Gastrocnemius medialis (tissue), 4 donors: ENCODE data around the gene EXOC3L4. TPM values are rescaled to one million over a fixed set of nuclear protein-coding genes. Genes with fewer than 3 reads are reported as not detected.

Source experiments
- ATAC-seq, 2 donors: fragments of 150-250 bp; one replicate each; pipeline ENCODE4 v1.9.1; 2016
- DNase-seq, 2 donors: peaks; one replicate each; pipeline ENCODE4 v3.0.0-alpha.2; 2019
- H3K27ac ChIP-seq, 4 donors: fragments of 200-600 bp; sonication (generic); 1 replicate in 1 of 4; 2 replicates in 3 of 4; pipeline ENCODE4 v1.5.1; 2016 to 2018; ENCODE audit warnings: mild to moderate bottlenecking in 2 of 4, moderate library complexity in 1 of 4
- H3K27me3 ChIP-seq, 3 donors: fragments of 200-600 bp; sonication (generic) in 2 of 3; 1 replicate in 1 of 3; 2 replicates in 2 of 3; pipeline versions ENCODE4 v1.5.1 to v1.6.0; 2016 to 2019; ENCODE audit warnings: mild to moderate bottlenecking in 1 of 3, moderate library complexity in 1 of 3
- H3K36me3 ChIP-seq, 2 donors: fragments of 200-600 bp; sonication (generic) in 1 of 2; one replicate each; pipeline ENCODE4 v1.5.1; 2017 to 2018
- H3K4me1 ChIP-seq, 2 donors: fragments of 200-600 bp; sonication (generic) in 1 of 2; one replicate each; pipeline ENCODE4 v1.5.1; 2016 to 2017; ENCODE audit warnings: mild to moderate bottlenecking in 2 of 2
- H3K4me3 ChIP-seq, 4 donors: fragments of 200-600 bp; sonication (generic) in 3 of 4; 1 replicate in 1 of 4; 2 replicates in 3 of 4; pipeline ENCODE4 v1.5.1; 2016 to 2019; ENCODE audit warnings: mild to moderate bottlenecking in 2 of 4
- H3K9me3 ChIP-seq, 3 donors: fragments of 200-600 bp; sonication (generic) in 2 of 3; 1 replicate in 1 of 3; 2 replicates in 2 of 3; pipeline ENCODE4 v1.5.1; 2016 to 2019
- CTCF ChIP-seq, 5 experiments: fragments of 450-650 bp in 3 of 5; fragments of 200-600 bp in 2 of 5; sonication (generic) in 2 of 5; IDR thresholded peaks in 4 of 5; conservative IDR thresholded peaks in 1 of 5; 1 replicate in 4 of 5; 2 replicates in 1 of 5; pipeline ENCODE4 v1.5.1; 2016 to 2019; ENCODE audit warnings: antibody characterized with exemption in 5 of 5, mild to moderate bottlenecking in 3 of 5, moderate library complexity in 3 of 5
- POLR2A ChIP-seq, 2 donors: fragments of 450-650 bp; IDR thresholded peaks; one replicate each; pipeline ENCODE4 v1.6.1; 2017; ENCODE audit warnings: antibody characterized with exemption in 2 of 2, mild to moderate bottlenecking in 2 of 2, moderate library complexity in 2 of 2
- in situ Hi-C, 4 donors: fragments of 200-750 bp; cut with MboI; loops; one replicate each; pipeline versions ENCODE4 v1.15.0 to v1.8.0; 2017; ENCODE audit warnings: low sequenced_read_pairs in 4 of 4
- intact Hi-C: fragments of 100-400 bp; cut with DNase I; formaldehyde crosslinking; loops from one replicate; pipeline ENCODE4 v1.15.1; 2023; ENCODE audit warnings: low total_unique reads
- total RNA-seq, 4 donors: library from RNA; depleted of rRNA; stranded (reverse); fragments of >200 nt; gene quantifications; one replicate each; pipeline versions ENCODE4 v1.1.0 to v1.2.3, GENCODE V29; 2016

EXOC3L4 gene
- total RNA-seq, 4 donors from 2014 or later, result 0.35 to 2.4 TPM; not detected in 2

GRCh38 chr14:103064978-103065377 is 29.5 kb upstream of the EXOC3L4 start:
- ATAC-seq (no peak), DNase-seq (no peak)
- Histone ChIP-seq H3K4me3 (no peak overlapping the region), H3K9me3 (no peaks in the 10 kb centered on the region), H3K27me3 (no peaks in the 10 kb centered on the region), H3K36me3 (no peaks in the 10 kb centered on the region), H3K27ac (no peak overlapping the region), H3K4me1 (peaks cover 0 to 3% of the 10 kb centered on the region in 2 donors)
- intact Hi-C loops, result no loop called here
- no peak for TF ChIP-seq POLR2A (IDR thresholded peaks at IDR 0.05)
- no peak for TF ChIP-seq CTCF (IDR thresholded peaks at IDR 0.05 in 4 of 5, conservative IDR thresholded peaks at IDR 0.05 in 1 of 5)
- in situ Hi-C loops, result no loop called here

DNA sequence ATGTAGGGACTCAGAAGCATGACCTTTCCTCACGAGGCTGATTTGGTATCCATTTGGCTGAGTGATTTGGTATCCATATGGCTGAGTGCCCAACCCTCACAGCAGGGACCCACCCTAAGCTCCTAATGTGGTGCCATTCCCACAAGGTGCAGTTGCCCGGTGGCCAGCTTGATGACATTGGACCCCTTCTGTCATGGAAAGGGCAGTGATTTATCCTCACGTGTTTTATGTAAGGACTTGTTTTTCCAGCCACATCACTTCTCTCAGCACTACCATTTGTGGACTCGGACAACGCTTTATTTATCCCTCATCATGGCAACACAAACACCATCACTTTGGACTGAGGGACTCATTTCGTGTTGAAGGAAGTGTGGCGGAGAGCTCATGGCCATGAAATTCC is 28.7 kb upstream of the EXOC3L4 start:
- Histone ChIP-seq H3K27me3 (no peaks in the 10 kb centered on the region), H3K4me1 (no peaks in the 10 kb centered on the region), H3K4me3 (no peak overlapping the region), H3K27ac (peak overlapping the region in 1 of 4 donors; percentile 27), H3K36me3 (no peaks in the 10 kb centered on the region), H3K9me3 (no peaks in the 10 kb centered on the region)
- DNase-seq (no peak), ATAC-seq (no peak)
- TF ChIP-seq POLR2A (IDR thresholded peaks at IDR 0.05) (no peak), CTCF (IDR thresholded peaks at IDR 0.05 in 4 of 5, conservative IDR thresholded peaks at IDR 0.05 in 1 of 5) (no peak)
- in situ Hi-C loops (no loop called here), intact Hi-C loops (no loop called here)

- intact Hi-C loops (no loop called here), in situ Hi-C loops (no loop called here)
- no peaks in the 10 kb centered on the region for H3K9me3 ChIP-seq
- ATAC-seq (peak in 1 of 2 donors; percentile 57), DNase-seq (no peak)
- TF ChIP-seq POLR2A (IDR thresholded peaks at IDR 0.05) (no peak), CTCF (IDR thresholded peaks at IDR 0.05 in 4 of 5, conservative IDR thresholded peaks at IDR 0.05 in 1 of 5) (no peak)
- H3K27me3 ChIP-seq, result no peaks in the 10 kb centered on the region
- peak overlapping the region in 1 of 4 donors; percentile 27 for H3K27ac ChIP-seq
- H3K4me3 ChIP-seq, result no peak overlapping the region
- H3K36me3 ChIP-seq, result no peaks in the 10 kb centered on the region
- peaks cover 0 to 1% of the 10 kb centered on the region in 2 donors for H3K4me1 ChIP-seq
Measured at GRCh38 chr14:103066399-103066798, 28.1 kb upstream of the EXOC3L4 start.

DNA sequence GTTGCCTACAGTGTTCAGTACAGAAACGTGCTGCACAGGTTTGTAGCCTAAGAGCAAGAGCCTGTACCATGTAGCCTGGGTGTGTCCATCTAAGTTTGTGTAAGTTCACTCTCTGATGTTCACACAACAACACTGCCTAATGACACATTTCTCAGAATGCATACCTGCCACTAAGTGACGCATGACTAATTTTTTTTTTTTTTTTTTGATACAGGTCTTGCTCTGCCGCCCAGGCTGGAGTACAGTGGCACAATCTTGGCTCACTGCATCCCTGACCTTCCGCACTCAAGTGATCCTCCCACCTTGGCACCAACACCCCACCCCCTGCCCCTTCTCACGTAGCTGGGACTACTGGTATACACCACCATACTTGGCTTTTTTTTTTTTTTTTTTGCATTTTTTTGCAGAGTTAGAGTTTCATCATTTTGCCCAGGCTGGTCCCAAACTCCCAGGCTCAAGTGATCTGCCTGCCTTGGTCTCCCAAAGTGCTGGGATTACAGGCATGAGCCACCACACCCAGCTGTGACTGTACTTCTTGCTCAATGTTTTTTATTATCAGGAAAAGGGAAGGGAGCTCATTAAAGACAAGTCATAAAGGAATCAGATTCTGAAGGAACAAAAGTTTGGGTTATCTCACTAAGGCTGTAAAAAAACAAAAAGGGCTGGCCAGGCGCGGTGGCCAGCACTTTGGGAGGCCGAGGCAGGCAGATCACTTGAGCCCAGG is 27.1 kb upstream of the EXOC3L4 start:
- peak in 1 of 2 donors; percentile 46 for DNase-seq
- TF ChIP-seq CTCF (IDR thresholded peaks at IDR 0.05 in 4 of 5, conservative IDR thresholded peaks at IDR 0.05 in 1 of 5), result no peak
- no peak for TF ChIP-seq POLR2A (IDR thresholded peaks at IDR 0.05)
- in situ Hi-C loops, result no loop called here
- Histone ChIP-seq H3K9me3 (no peaks in the 10 kb centered on the region), H3K4me1 (peaks cover 0 to 4% of the 10 kb centered on the region in 2 donors), H3K36me3 (no peaks in the 10 kb centered on the region), H3K4me3 (no peak overlapping the region), H3K27ac (peak overlapping the region in 2 of 4 donors; percentile 5 to 13), H3K27me3 (no peaks in the 10 kb centered on the region)
- intact Hi-C loops, result no loop called here
- peak; percentile 43 to 50 for ATAC-seq
